HEK293 (cell line): ENCODE data around the gene MUTYH.

ENCODE experiments used
- MEIS1 ChIP-seq: sonication (generic); formaldehyde crosslinking; IDR thresholded peaks from 2 replicates; pipeline ENCODE4 v1.8.1; 2022; ENCODE audit warnings: missing genetic modification reagents, mild to moderate bottlenecking, borderline replicate concordance
- PBX3 ChIP-seq: sonication (generic); formaldehyde crosslinking; IDR thresholded peaks from 2 replicates; pipeline ENCODE4 v1.8.1; 2022; ENCODE audit warnings: mild to moderate bottlenecking, moderate library complexity, missing genetic modification reagents
- ZBTB8A ChIP-seq: fragments of 450-650 bp; formaldehyde crosslinking; IDR thresholded peaks from 2 replicates; pipeline ENCODE4 v1.5.1; 2016; ENCODE audit warnings: missing biosample characterization, missing genetic modification characterization
- ZNF580 ChIP-seq: fragments of 450-650 bp; formaldehyde crosslinking; IDR thresholded peaks from 2 replicates; pipeline ENCODE4 v1.5.1; 2016; ENCODE audit warnings: missing biosample characterization, missing genetic modification characterization
- ZNF768 ChIP-seq: fragments of 450-650 bp; formaldehyde crosslinking; IDR thresholded peaks from 2 replicates; pipeline ENCODE4 v1.5.1; 2018; ENCODE audit warnings: missing biosample characterization, mild to moderate bottlenecking, missing genetic modification characterization

DNA sequence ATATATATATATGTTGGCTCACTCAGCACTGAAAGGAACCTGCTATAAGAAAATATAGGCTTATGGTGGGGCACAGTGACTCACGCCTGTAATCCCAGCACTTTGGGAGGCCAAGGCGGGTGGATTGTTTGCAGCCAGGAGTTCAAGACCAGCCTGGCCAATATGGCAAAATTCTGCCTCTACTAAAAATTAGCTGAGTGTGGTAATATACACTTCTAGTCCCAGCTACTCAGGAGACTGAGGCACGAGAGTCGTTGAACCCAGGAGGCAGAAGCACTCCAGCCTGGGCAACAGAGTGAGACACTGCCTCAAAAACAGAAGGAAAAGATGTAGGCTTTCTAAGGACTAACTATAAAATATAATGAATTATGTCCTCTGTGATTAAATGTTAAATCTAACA, 14.6 kb upstream of the MUTYH start:
- TF ChIP-seq ZNF768 (tag by site-specific recombination): no peak
- TF ChIP-seq ZBTB8A (tag by site-specific recombination): no peak
- TF ChIP-seq MEIS1 (CRISPR knock-in tag): no peak
- no peak for TF ChIP-seq ZNF580 (tag by site-specific recombination)
- TF ChIP-seq PBX3 (CRISPR knock-in tag): no peak
